Nephron (organoid): Measurements from ENCODE around the gene LRGUK.

ENCODE experiments used
- H3K27ac Mint-ChIP-seq, 3 experiments: 2 replicates each; pipeline ENCODE4 v1.8.0; 2020; ENCODE audit warnings: mixed read lengths in 3 of 3, mild to moderate bottlenecking in 2 of 3, moderate library complexity in 1 of 3
- H3K27me3 Mint-ChIP-seq: 2 replicates; pipeline ENCODE4 v1.8.0; 2021; ENCODE audit warnings: low read depth, mild to moderate bottlenecking, moderate library complexity, mixed read lengths
- H3K36me3 Mint-ChIP-seq: 2 replicates; pipeline ENCODE4 v1.8.0; 2020; ENCODE audit warnings: low read depth, mixed read lengths
- H3K4me1 Mint-ChIP-seq: 2 replicates; pipeline ENCODE4 v1.8.0; 2020; ENCODE audit warnings: mixed read lengths
- H3K4me3 Mint-ChIP-seq, 3 experiments: 2 replicates each; pipeline ENCODE4 v1.8.0; 2020; ENCODE audit warnings: mild to moderate bottlenecking in 3 of 3, mixed read lengths in 3 of 3, moderate library complexity in 2 of 3
- H3K9me3 Mint-ChIP-seq: 2 replicates; pipeline ENCODE4 v1.8.0; 2020; ENCODE audit warnings: mixed read lengths
- TF ChIP-seq, protein P1 (sequence below), 3 experiments: fragments of 200-600 bp; sonication (generic); IDR thresholded peaks; one replicate each; pipeline ENCODE4 v1.5.0; 2021; ENCODE audit warnings: antibody characterized with exemption in 3 of 3; ENCODE audit not compliant: unreplicated experiment in 3 of 3

Gene LRGUK

GRCh38 chr7:134128829-134129228 is 1.7 kb downstream of the LRGUK start:
- Mint-ChIP-seq H3K9me3 (no peaks in the 10 kb centered on the region), H3K4me1 (no peaks in the 10 kb centered on the region), H3K27ac (no peak overlapping the region)

GRCh38 chr7:134129856-134130523 is 2.9 kb downstream of the LRGUK start:
- Mint-ChIP-seq H3K4me3 (peak overlapping the region; percentile 58 to 70 (median 69)), H3K4me1 (no peaks in the 10 kb centered on the region), H3K9me3 (no peaks in the 10 kb centered on the region), H3K27ac (no peak overlapping the region), H3K27me3 (peaks cover 35% of the 10 kb centered on the region), H3K36me3 (no peaks in the 10 kb centered on the region)
- TF ChIP-seq, protein P1, sequence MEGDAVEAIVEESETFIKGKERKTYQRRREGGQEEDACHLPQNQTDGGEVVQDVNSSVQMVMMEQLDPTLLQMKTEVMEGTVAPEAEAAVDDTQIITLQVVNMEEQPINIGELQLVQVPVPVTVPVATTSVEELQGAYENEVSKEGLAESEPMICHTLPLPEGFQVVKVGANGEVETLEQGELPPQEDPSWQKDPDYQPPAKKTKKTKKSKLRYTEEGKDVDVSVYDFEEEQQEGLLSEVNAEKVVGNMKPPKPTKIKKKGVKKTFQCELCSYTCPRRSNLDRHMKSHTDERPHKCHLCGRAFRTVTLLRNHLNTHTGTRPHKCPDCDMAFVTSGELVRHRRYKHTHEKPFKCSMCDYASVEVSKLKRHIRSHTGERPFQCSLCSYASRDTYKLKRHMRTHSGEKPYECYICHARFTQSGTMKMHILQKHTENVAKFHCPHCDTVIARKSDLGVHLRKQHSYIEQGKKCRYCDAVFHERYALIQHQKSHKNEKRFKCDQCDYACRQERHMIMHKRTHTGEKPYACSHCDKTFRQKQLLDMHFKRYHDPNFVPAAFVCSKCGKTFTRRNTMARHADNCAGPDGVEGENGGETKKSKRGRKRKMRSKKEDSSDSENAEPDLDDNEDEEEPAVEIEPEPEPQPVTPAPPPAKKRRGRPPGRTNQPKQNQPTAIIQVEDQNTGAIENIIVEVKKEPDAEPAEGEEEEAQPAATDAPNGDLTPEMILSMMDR (IDR thresholded peaks at IDR 0.05; ENCODE audit: unreplicated experiment in 3 of 3) = no peak

More at GRCh38 chr7:134128829-134129228, 1.7 kb downstream of the LRGUK start:
- Mint-ChIP-seq H3K36me3 (no peaks in the 10 kb centered on the region), H3K27me3 (peaks cover 35% of the 10 kb centered on the region), H3K4me3 (peak overlapping the region; percentile 86 to 89 (median 88))
- TF ChIP-seq, protein P1 (IDR thresholded peaks at IDR 0.05; ENCODE audit: unreplicated experiment in 3 of 3) = no peak

- no peak overlapping the region for H3K27ac Mint-ChIP-seq
- H3K4me3 Mint-ChIP-seq = no peak overlapping the region
- peaks cover 22% of the 10 kb centered on the region for H3K27me3 Mint-ChIP-seq
- TF ChIP-seq, protein P1 (IDR thresholded peaks at IDR 0.05; ENCODE audit: unreplicated experiment in 3 of 3) = no peak
- no peaks in the 10 kb centered on the region for H3K36me3 Mint-ChIP-seq
- H3K4me1 Mint-ChIP-seq = no peaks in the 10 kb centered on the region
- H3K9me3 Mint-ChIP-seq = no peaks in the 10 kb centered on the region
These were observed 6.9 kb downstream of the LRGUK start for GRCh38 chr7:134134004-134134403.

- H3K27ac Mint-ChIP-seq = no peak overlapping the region
- no peaks in the 10 kb centered on the region for H3K9me3 Mint-ChIP-seq
- H3K4me3 Mint-ChIP-seq = no peak overlapping the region
- no peaks in the 10 kb centered on the region for H3K36me3 Mint-ChIP-seq
- H3K4me1 Mint-ChIP-seq = no peaks in the 10 kb centered on the region
- TF ChIP-seq, protein P1 (IDR thresholded peaks at IDR 0.05; ENCODE audit: unreplicated experiment in 3 of 3) = peak; percentile 84 to 88 (median 86)
- H3K27me3 Mint-ChIP-seq = peaks cover 5% of the 10 kb centered on the region
These were observed 14.0 kb downstream of the LRGUK start for GRCh38 chr7:134140889-134141867.

GRCh38 chr7:134141868-134142264 is 14.7 kb downstream of the LRGUK start:
- Mint-ChIP-seq H3K4me1 (no peaks in the 10 kb centered on the region), H3K36me3 (no peaks in the 10 kb centered on the region), H3K27ac (no peak overlapping the region), H3K27me3 (peaks cover 5% of the 10 kb centered on the region), H3K9me3 (no peaks in the 10 kb centered on the region), H3K4me3 (no peak overlapping the region)
- TF ChIP-seq, protein P1 (IDR thresholded peaks at IDR 0.05; ENCODE audit: unreplicated experiment in 3 of 3) = no peak
